Measurements from ENCODE around the gene NFIC.
"Not testable (repeated sequence)": the region's sequence is repeated elsewhere in the genome, so short reads cannot be mapped to it uniquely, and the experiment has no call there.

The NFIC gene

GRCh38 chr19:3420909-3421619 lies 54.7 kb downstream of the NFIC start:
- DNase-seq (ENCODE audit: low read depth in 2 of 2): no peak

GRCh38 chr19:3421656-3422055 lies 55.3 kb downstream of the NFIC start:
- DNase-seq (ENCODE audit: low read depth in 2 of 2): not testable (repeated sequence)

GRCh38 chr19:3423183-3423829 lies 56.9 kb downstream of the NFIC start:
- DNase-seq (ENCODE audit: low read depth in 2 of 2): no peak

- DNase-seq (ENCODE audit: low read depth in 2 of 2): no peak
Measured at GRCh38 chr19:3426433-3426832, 60.0 kb downstream of the NFIC start.

GRCh38 chr19:3430366-3430680 lies 63.9 kb downstream of the NFIC start:
- DNase-seq (ENCODE audit: low read depth in 2 of 2): not testable (repeated sequence)

GRCh38 chr19:3431760-3432397 lies 65.5 kb downstream of the NFIC start:
- DNase-seq (ENCODE audit: low read depth in 2 of 2): no peak

GRCh38 chr19:3433313-3433712 lies 66.9 kb downstream of the NFIC start:
- no peak for DNase-seq (ENCODE audit: low read depth in 2 of 2)

- no peak for DNase-seq (ENCODE audit: low read depth in 2 of 2)
Measured at GRCh38 chr19:3433805-3434540, 67.6 kb downstream of the NFIC start.

GRCh38 chr19:3434630-3435553 lies 68.5 kb downstream of the NFIC start:
- DNase-seq (ENCODE audit: low read depth in 2 of 2): peak; percentile 87 to 88

- peak; percentile 12 to 32 for DNase-seq (ENCODE audit: low read depth in 2 of 2)
Measured at GRCh38 chr19:3440082-3440481, 73.7 kb downstream of the NFIC start.

GRCh38 chr19:3441089-3441985 lies 75.0 kb downstream of the NFIC start:
- no peak for DNase-seq (ENCODE audit: low read depth in 2 of 2)

- no peak for DNase-seq (ENCODE audit: low read depth in 2 of 2)
Measured at GRCh38 chr19:3441986-3442329, 75.6 kb downstream of the NFIC start.

GRCh38 chr19:3442487-3443071 lies 76.2 kb downstream of the NFIC start:
- no peak for DNase-seq (ENCODE audit: low read depth in 2 of 2)

GRCh38 chr19:3443840-3444694 lies 77.7 kb downstream of the NFIC start:
- no peak for DNase-seq (ENCODE audit: low read depth in 2 of 2)

- DNase-seq (ENCODE audit: low read depth in 2 of 2): no peak
Measured at GRCh38 chr19:3444695-3445234, 78.4 kb downstream of the NFIC start.

- not testable (repeated sequence) for DNase-seq (ENCODE audit: low read depth in 2 of 2)
Measured at GRCh38 chr19:3446657-3447056, 80.3 kb downstream of the NFIC start.

GRCh38 chr19:3448616-3449334 lies 82.4 kb downstream of the NFIC start:
- DNase-seq (ENCODE audit: low read depth in 2 of 2): no peak

GRCh38 chr19:3450796-3451411 lies 84.5 kb downstream of the NFIC start:
- no peak for DNase-seq (ENCODE audit: low read depth in 2 of 2)

Measured in stimulated activated CD8-positive, alpha-beta memory T cell treated with anti-CD3 and anti-CD28 coated beads, Interleukin-7, amount 100 ng/mL, for 1 hour (primary cell).